Measurements from ENCODE around the gene PHF23.

PHF23 gene

DNA sequence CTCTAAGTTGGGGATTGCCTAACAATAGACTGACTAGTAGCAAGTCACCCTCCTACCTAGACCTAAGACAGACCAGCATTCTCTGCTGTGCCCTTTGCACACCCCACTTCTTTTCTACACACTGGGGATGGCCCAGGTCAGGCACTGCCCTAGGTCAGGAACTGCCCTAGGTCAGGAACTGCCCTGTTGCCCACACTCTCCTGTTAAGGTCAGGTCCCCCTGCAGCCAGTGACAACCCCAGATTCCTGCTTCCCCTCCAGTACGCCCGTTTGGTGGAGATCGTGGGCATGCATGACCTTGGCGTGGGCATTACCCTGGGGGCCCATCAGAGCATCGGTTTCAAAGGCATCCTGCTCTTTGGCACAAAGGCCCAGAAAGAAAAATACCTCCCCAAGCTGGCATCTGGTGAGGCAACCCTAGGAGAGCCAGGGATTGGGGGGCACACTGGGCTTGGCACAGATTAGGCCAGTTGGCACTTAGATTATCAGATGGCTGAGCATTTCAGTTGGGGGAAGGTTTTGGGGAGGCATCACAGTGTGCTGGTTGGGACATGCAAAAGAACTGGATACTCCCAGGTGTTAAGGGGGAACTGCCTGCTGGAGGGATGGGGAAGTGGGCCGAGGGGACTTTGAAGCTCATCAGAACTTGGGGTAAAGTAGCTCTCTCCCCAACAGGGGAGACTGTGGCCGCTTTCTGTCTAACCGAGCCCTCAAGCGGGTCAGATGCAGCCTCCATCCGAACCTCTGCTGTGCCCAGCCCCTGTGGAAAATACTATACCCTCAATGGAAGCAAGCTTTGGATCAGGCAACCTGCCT lies 17.8 kb downstream of the PHF23 start:
- in situ Hi-C loops (cut with MboI; ENCODE audit: low sequenced_read_pairs) = no loop called here

DNA sequence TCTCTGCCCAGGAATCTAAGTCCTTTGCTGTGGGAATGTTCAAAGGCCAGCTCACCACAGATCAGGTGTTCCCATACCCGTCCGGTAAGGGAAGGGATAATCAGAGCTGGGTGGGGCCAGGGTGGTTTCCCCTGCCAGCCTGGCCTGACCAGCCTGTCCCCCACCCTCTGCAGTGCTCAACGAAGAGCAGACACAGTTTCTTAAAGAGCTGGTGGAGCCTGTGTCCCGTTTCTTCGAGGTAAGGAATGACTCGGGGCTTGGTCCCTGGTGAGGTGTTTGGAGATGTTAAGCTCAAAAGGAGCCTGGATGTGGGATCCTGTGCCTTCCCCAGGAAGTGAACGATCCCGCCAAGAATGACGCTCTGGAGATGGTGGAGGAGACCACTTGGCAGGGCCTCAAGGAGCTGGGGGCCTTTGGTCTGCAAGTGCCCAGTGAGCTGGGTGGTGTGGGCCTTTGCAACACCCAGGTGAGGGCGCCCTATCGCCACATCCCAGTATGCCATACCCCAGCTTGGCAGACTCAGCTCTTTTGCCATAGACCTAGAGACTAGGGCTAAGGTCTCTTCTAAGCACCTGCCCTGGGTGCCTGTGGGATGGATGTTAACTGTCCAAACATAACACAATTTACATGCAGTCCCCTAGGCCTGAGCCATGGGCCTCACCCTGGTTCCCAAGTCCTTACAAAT lies 18.5 kb downstream of the PHF23 start:
- in situ Hi-C loops (cut with MboI; ENCODE audit: low sequenced_read_pairs) = no loop called here

DNA sequence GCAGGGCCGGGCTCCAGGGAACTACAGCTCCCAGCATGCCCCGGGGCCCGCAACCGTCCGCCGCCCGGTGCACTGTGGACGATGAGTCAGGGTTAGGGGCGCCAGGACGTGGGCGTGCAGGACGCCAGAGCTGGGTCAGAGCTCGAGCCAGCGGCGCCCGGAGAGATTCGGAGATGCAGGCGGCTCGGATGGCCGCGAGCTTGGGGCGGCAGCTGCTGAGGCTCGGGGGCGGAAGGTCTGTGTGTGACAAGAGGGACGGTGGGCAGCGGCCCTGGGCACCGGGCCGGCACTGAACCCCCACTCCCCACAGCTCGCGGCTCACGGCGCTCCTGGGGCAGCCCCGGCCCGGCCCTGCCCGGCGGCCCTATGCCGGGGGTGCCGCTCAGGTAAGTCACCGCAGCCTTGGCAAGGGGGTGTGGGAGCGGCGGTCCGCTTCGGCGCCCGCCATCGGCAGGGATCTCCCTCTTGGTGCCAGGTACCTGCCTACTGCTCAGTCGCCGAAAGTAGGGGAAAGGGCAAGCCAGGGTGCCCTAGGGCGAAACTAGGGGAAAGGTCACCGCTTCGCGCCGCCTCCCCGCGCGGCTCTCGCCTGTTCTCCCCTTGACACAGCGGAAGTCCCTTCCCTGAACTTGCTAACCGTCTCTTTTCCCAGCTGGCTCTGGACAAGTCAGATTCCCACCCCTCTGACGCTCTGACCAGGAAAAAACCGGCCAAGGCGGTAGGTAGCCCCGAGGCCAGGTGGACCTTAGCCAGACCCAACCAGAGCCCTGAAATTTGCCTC lies 19.3 kb downstream of the PHF23 start, which contains the start of the genes ACADVL and DLG4:
TSS of gene ACADVL (plus strand) at position 127 of the 781 bp plus-strand sequence. CDS start at position 174, 47 bp downstream.
TSS of gene DLG4 (minus strand) at position 25 of the 781 bp plus-strand sequence.
- in situ Hi-C loops (cut with MboI; ENCODE audit: low sequenced_read_pairs) = no loop called here

DNA sequence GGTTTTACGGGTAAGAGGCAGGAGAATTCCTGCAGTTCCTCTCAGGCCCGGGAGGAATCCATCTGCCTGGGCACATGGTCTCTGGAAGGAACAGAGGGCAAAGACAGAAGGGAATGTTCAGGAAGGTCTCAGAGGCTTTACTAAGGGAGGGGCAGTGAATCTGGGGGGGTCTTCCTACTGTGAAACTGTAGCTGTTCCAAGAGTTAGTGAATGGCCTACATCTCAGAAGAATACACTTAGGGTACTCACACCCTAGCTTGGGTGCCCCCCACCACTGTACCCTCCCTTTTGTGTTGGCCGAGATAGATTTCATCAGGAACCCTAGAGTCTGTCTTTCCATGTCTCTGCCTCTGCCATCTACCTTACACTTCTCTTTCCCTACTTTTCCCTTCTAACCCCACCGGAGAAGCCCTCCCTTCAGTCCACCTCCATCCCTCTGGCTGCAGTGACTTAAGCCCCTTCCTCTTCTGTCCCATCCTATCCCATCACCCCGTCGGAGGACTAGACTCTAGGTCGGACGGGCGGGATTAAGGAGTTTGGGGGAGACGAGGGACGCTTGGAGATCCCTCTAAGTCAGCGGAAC lies 19.9 kb downstream of the PHF23 start:
- in situ Hi-C loops (cut with MboI; ENCODE audit: low sequenced_read_pairs) = no loop called here

DNA sequence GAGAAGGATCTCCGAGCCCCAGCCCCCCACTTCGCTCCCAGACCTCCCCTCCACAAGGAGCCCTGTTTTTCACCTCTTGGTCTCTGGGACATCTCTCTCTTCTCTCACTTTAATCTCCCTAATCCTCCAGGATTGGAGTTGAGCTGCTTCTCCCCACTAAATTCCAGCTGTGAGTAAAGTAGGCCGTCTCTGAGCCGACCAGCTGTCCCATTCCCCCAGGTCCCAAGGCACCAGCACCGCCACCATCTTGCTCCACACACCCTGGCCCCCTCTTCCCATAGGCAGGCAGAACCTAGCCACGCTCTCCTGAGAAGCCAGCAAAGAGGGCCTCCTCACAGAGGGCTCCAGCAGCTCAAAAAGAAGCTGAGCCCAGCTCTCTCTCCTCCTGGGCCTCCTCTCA lies 20.5 kb downstream of the PHF23 start:
- in situ Hi-C loops (cut with MboI; ENCODE audit: low sequenced_read_pairs) = no loop called here

DNA sequence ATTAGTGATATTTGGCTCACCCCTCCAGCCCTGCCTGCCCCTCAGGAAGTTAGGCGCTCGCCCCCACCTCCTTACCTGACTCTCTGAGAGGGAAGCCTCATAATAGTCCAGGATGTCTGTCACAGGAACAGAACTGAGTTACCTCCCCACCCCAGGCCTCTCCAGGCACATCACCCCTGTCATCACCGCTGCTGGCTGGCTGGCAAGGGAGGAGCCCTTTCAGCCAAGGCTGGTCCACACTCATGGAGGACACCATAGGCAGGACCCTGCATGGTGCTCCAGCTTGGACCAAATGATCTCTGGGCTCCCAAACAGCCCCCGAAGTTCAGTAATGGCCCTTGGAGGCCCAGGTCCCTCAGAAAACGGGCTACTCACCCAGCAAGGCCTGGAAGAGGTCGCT lies 21.1 kb downstream of the PHF23 start:
- in situ Hi-C loops (cut with MboI; ENCODE audit: low sequenced_read_pairs) = no loop called here

DNA sequence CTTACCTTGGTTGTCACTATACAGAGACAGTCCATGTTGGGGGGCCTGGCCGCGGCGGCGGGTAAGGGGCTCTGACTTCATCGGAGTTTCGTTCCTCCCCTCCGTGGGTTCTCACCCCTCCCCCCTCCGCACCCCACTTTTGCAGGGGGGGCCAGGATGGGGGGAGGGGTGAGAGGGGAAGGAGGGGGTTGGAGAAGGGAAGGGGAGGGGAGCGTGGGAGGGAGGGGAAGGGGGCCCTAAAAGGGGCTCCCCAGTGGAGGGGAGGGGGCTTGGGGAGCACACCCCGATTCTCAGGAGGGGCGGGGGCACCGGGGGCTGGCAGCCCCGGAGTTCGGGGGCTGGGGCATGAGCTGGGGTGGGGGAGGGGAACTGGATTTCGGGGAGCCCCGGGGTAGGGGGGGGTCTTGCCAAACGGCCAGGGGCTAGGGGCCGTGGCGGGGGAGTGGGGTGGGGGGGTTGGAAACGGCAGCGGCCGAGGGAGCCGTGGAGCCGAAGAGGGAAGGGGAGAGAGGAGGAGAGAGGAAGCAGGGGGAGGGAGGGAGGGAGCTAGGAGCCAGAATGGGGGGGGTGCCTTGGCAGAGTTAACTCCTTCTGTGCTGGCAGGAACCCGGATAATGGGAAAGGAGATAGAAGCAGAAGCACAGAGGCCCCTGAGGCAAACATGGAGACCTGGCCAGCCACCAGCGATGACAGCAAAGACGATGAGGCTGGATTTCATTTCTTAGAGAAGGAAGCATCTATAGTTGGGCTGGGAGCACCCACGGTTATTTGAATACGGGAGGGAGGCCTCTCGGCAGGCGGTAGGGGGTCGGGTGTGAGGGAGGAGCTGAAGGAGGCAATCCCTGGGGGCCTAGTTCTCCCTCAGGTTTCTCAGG lies 21.9 kb downstream of the PHF23 start:
- in situ Hi-C loops (cut with MboI; ENCODE audit: low sequenced_read_pairs) = no loop called here

DNA sequence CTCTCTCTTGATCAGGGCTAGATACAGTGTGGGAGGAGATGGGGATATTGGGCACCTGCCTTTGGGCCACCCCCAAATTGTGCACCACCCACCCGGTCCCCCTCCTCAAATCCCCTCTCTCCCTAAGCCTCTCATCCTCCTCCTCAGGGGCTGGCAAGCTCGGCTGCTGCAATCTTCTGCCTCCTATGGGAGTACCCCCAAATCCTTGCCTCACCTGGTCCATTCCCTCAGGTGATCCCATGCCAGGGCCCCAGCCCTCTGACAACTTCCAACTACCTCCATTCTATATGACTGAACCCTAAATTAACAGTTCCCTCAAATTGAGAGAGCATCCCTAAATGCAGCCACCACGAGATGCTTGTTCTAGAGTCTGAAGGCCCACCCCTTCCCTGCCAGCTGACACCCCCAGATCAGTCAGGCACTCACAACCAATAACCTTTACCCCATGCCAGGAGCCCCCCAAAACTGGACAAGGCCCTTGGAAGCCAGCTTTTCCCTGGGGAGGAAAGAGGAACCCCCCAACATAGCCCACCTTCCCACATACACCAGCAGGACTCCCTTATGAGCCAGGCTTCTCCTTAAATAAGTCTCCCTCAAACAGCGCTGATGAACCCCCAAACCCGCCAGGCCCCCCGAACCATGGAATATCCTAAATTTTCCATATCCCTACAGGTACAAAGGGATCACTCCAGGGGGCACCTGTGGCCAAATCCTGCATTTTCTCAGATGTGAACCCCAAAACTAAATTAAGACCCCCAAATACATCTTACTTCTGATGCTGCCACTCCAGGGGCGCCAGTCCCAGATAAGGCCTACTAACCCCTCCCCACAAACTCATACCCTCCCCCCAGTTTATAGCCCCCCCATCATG lies 22.8 kb downstream of the PHF23 start:
- in situ Hi-C loops (cut with MboI; ENCODE audit: low sequenced_read_pairs) = no loop called here

DNA sequence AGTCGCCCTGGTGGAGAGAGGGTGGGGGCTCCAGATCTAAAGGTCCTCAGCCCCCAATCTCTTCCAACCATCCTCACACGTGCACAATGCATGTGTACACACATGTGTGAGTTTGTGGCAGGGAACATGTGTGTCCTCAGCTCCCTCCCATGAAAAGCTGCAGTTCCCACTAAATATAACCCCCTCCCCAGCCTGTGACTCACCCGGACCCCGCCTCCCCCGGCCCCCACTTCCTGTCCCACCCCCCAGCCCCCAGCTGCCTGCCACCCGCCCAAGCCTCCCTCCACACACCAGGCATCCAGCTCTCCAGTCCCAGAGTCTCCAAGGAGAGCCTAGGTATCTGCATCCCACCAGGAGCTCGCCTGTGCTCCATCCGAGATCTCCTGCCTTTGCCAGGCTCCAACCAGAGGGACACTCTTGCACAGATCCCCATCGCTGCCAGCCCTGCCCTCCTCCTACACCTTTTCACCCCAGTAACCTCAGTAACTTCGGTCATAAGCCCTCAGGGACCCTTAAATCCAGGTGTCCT lies 23.5 kb downstream of the PHF23 start:
- in situ Hi-C loops (cut with MboI; ENCODE audit: low sequenced_read_pairs) = no loop called here

DNA sequence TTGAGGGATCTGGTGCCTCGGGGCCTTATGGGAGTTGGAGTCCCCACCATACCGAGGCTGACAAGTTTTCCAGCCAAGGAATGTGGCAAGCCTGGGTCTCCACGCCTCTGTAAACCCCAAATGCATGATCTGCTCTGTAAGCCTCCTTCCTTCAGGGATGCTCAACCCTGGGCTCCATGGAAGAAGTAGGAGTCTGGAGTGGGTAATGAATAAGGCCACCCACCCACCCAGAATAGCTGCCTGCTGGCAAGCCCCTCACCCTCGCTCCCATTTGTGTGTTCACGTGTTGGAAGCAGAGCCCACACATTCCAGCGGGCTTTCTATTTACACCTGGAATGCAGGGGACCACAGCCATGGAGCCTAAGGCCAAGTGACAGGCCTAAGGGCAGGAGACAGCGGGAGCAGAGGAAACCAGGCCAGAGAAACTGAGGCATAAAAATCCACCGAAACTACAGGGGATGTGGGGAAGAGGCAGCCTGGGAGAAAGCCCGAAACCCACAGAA lies 24.1 kb downstream of the PHF23 start:
- in situ Hi-C loops (cut with MboI; ENCODE audit: low sequenced_read_pairs) = no loop called here

DNA sequence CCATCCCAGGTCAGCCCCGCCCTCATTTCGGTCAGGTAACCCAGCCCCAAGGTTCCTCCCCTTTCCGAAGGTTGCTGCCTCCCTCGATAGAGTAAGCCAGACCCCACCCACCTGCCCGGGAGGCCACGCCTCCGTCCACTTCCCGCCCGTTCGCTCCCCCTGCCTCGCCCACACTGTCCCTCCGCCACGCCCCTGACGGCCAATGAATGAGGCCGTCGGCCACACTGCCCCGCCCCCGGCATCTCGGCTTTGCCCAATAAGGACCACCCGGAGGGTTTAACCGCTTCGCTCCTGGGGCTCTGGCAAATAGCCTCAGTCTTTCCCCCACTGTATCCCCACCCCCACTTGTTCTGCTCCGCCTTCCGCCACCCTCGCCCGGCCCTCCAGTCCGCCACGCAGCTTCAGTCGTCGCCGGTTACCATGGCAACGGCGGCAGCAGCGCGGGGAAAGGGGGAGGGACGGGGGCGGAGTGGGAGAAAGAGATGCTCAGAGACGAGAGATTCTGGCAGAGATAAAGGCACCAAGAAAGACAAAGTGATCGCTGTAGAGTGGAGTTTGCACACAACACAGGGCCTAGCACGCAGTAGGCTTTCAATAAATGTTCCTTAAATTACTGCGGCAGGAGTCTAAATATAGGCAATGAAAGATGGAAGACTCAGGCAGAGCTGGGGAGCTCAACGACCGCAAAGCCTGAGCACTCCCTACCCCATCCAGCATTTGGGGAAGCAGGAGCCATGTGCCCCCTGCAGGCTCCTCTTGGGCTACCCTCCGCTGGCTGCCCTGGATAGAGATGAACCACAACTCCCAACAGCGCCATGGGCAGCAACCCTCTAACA lies 24.7 kb downstream of the PHF23 start:
- in situ Hi-C loops (cut with MboI; ENCODE audit: low sequenced_read_pairs) = no loop called here

DNA sequence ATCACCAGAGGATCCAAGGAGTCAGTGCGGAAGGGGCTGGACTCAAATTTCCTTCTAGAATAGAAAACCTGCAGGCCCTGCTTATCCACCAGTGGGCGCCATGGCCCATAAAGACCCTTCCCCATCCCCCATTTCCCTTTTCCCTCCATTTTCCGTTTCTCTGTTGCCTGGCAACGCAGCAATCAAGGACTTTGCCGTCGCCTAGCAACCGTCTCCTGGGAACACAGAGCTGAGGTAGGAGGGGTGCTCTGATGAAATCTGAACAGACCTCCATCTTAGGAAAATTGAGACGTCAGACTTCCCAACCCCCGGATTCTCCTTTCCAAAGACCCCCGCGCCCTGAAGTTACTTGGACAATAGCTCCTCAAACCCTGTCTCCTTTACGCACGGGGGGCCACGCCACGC lies 25.4 kb downstream of the PHF23 start:
- in situ Hi-C loops (cut with MboI; ENCODE audit: low sequenced_read_pairs) = no loop called here

DNA sequence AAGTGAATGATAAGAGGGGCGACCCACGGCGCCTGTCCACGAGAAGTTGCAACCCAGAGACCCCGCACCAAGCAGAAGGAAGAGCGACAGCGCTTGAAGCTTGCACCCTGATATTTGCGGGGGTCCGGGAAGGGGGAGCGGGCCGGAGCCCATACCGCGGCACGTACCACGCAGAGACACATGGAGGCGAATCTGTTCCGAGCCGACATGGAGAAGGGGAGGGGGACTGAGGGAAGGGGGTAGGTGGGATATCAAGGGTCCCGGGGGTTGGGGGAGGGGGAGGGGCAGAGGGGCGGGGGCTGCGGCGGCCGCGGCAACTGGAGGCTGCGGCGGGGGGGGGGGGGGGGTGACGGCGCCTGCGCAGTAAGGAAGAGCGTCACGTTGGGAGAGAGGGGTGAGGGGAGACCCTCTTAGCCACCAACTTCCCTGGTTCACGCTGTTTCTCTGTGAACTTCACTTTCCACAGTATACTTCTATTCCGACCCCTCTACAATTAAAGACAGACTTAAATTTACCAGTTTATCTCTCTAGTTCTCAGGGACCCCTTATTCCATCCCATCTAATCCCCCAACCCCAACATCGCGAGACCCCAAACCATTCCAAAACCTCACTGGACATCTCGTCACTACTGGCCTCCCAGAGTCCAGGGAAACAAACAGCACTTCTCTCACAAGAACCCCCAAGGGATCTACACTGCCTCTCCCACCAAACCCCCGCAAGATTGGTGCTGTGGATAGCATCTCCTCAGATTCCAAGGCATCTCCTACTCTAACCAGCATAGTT lies 27.6 kb downstream of the PHF23 start:
- in situ Hi-C loops (cut with MboI; ENCODE audit: low sequenced_read_pairs) = no loop called here

DNA sequence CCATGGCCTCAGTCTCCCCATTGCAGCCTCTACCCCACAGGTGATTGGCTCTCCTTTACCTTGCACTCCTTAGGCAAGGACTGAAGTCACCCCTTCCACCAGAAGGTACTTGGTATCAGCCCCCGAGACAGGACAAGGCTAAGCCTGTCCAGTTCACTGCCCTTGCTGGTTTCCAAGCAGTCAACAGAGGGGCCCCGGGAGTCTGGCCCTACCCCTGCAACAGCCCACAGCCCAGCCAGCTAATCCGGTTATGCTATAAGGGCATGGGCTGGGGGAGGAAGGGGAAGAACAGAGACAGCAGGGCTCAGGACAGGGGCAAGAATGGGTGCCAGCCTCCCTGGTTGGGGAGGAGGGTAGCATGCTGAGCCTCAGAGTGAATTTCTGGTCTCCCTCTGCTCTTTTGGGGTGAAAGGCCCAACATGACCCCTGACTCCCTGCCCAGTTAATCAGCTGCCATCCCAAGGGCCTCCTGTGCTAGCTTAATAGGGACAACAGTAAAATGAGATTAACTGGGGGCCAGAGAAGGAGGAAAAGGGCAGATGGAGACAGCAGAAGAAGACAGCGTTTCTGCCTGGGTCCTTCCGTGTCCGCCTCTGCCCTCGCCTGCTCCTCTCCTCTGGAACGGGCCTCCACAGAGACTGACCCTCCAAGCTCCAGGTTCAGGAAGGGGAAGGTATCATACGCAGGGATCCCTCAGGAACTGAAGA lies 30.4 kb downstream of the PHF23 start:
- in situ Hi-C loops (cut with MboI; ENCODE audit: low sequenced_read_pairs) = no loop called here

DNA sequence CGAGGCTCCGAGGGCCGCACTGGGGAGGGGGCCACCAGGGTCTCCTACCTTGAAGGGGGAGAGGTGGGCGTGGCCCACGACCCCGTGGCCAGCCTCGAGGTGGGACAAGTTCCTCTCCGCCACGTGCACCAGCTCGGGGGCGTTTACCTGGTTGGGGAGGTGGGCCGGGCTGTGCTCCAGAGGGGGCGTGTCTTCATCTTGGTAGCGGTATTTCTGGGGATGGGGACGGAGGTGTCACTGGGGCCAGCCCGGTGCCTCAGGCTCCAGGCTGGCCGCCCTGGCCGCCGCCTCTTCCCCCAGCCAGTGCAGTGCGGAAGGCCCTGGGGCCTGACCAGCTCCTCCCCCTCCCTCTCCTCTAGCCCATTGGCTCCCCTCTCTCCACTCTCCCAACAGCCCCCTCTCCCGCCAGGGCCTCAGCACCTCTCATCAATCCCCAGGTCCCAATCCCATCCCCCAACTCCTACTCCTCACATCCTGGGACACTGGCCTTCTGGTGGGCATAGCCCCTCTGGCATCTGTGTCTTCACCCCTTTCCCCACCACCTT lies 31.2 kb downstream of the PHF23 start:
- in situ Hi-C loops (cut with MboI; ENCODE audit: low sequenced_read_pairs) = no loop called here

Data from HL-60/S4 (cell line).